SJCRH30 (cell line): ENCODE data around the gene TGDS. TPM values are rescaled to one million over a fixed set of nuclear protein-coding genes. Genes with fewer than 3 reads are reported as not detected.

Experiments used
- DNase-seq, 2 experiments: peaks; one replicate each; pipeline ENCODE4 v3.0.0-alpha.2; 2015 to 2020
- H3K27ac ChIP-seq: fragments of 250-450 bp; sonication (Bioruptor Pico); 2 replicates; pipeline ENCODE4 v1.5.1; 2020; ENCODE audit warnings: mild to moderate bottlenecking, moderate library complexity
- H3K27me3 ChIP-seq: fragments of 250-450 bp; sonication (Bioruptor Pico); 2 replicates; pipeline ENCODE4 v1.5.1; 2020; ENCODE audit warnings: mild to moderate bottlenecking, moderate library complexity
- H3K36me3 ChIP-seq: fragments of 250-450 bp; sonication (Bioruptor Pico); 2 replicates; pipeline ENCODE4 v1.5.1; 2020; ENCODE audit warnings: mild to moderate bottlenecking, moderate library complexity
- H3K4me1 ChIP-seq: fragments of 250-450 bp; sonication (Bioruptor Pico); 2 replicates; pipeline ENCODE4 v1.5.1; 2020; ENCODE audit warnings: mild to moderate bottlenecking, moderate library complexity
- H3K4me3 ChIP-seq: fragments of 250-450 bp; sonication (Bioruptor Pico); 2 replicates; pipeline ENCODE4 v1.5.1; 2020; ENCODE audit warnings: mild to moderate bottlenecking, moderate library complexity
- H3K9me3 ChIP-seq: fragments of 250-450 bp; sonication (Bioruptor Pico); replicated peaks from 2 replicates; pipeline ENCODE4 v1.5.1; 2020; ENCODE audit warnings: mild to moderate bottlenecking, moderate library complexity
- total RNA-seq: library from RNA; depleted of rRNA; stranded (reverse); fragments of >200 nt; shearing (Covaris generic); gene quantifications from 2 replicates; pipeline ENCODE4 v1.2.3, GENCODE V29; 2014

TGDS gene
- total RNA-seq, 1 experiment from 2014 or later, result 21.3 TPM

DNA sequence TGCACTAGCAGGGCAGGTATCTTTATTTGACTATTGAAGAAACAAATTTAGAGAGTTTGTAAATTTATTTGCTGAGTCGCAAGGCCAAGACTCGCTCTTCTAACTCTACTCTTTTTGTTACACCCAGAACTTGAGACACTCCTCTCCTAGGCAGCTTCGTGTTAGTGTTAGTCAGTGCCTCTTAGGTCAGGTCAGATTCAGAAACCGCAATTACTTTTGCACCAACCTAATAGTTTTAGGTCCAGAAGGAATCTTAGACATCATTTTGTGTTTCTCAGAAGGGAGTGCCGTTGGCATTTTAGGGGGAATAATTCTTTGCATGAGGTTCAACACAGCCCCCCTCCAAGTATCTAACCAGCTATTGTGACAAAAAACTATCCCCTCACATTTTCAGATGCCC lies 14.5 kb upstream of the TGDS start:
- Histone ChIP-seq H3K4me3 (no peak overlapping the region), H3K36me3 (peaks cover 38% of the 10 kb centered on the region), H3K27me3 (no peaks in the 10 kb centered on the region), H3K27ac (no peak overlapping the region), H3K4me1 (no peaks in the 10 kb centered on the region), H3K9me3 (no peaks in the 10 kb centered on the region)
- no peak for DNase-seq

DNA sequence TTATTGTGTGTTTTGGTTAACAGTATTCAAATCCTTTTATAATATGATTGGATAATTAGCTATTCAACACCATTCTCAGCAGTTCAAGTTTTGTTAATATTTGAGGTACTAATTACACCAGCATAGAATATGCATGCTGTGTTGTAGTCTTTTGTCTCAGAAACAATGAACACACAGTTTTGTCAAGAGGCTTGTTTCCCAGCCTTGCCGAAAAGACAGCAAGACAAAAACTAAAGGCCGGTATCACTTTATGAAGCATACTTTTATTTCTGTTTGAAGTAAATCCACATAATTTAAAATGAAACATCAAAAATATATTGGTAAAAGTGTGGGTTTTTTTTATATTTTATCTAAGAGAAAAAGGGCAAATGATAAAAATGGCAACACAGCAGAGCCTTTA lies 13.2 kb upstream of the TGDS start:
- Histone ChIP-seq H3K36me3 (peaks cover 33% of the 10 kb centered on the region), H3K4me1 (no peaks in the 10 kb centered on the region), H3K9me3 (no peaks in the 10 kb centered on the region), H3K27ac (no peak overlapping the region), H3K27me3 (no peaks in the 10 kb centered on the region), H3K4me3 (no peak overlapping the region)
- DNase-seq, result no peak

DNA sequence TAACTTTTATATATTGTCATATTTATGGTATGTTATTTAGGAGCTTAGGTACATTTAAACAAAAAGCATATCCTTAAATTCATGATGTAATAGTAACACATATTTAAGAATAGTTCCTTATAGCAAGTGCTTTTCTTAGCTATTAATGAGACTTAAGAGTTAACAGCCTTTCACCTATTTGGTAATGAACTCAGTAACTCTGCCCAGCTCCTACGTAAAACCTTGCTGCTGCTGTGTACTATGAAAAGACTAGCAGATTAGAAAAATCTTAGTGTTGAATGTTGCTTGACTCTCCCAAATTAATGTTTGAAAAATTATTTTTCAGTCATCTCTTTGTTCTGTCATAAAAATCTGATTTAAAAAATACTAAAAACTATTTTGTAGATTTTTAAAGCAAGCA lies 12.6 kb upstream of the TGDS start:
- no peak overlapping the region for H3K4me3 ChIP-seq
- no peak overlapping the region for H3K27ac ChIP-seq
- no peaks in the 10 kb centered on the region for H3K9me3 ChIP-seq
- DNase-seq, result no peak
- peaks cover 33% of the 10 kb centered on the region for H3K36me3 ChIP-seq
- H3K27me3 ChIP-seq, result no peaks in the 10 kb centered on the region
- H3K4me1 ChIP-seq, result no peaks in the 10 kb centered on the region

DNA sequence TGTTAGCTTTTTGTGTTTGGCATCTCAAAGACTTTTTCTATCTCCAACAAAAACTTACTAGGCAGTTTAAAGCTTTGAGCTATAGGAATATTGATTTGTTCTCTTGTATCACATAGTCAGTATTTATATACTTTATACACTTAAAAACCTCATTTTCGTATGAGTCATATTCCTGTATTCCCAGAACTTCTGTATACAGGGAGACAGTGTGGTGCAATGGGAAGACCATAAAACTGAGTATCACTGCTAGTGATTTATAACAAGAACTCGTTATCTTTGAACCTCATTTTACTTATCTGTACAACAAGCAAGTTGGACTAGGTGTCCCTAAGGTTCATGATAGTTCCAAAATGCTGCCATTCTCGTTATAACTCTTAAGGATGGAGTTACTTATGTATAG lies 12.0 kb upstream of the TGDS start:
- no peak overlapping the region for H3K4me3 ChIP-seq
- no peaks in the 10 kb centered on the region for H3K27me3 ChIP-seq
- H3K9me3 ChIP-seq, result no peaks in the 10 kb centered on the region
- peaks cover 33% of the 10 kb centered on the region for H3K36me3 ChIP-seq
- DNase-seq, result no peak
- H3K27ac ChIP-seq, result no peak overlapping the region
- no peaks in the 10 kb centered on the region for H3K4me1 ChIP-seq

DNA sequence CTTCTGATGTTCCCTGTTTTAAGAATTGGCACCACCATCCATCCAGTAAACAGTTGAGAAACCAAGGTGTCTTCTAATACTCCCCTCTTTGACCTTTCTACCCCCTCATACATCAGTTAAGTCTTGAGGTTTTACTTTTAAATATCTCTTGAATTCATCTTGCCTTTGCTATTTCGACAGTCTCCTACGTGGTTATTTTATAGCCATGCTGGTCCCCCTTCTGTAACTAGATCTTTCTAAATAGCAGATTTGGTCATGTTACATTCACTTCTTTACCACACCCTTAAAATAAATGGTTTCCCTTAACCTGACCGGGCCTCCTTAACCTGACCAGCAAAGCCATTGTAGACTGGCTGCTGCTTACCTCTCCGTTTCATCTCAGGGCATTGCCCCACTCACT lies 11.1 kb upstream of the TGDS start:
- no peak for DNase-seq
- Histone ChIP-seq H3K4me3 (no peak overlapping the region), H3K4me1 (no peaks in the 10 kb centered on the region), H3K9me3 (no peaks in the 10 kb centered on the region), H3K36me3 (peaks cover 24% of the 10 kb centered on the region), H3K27me3 (no peaks in the 10 kb centered on the region), H3K27ac (no peak overlapping the region)

DNA sequence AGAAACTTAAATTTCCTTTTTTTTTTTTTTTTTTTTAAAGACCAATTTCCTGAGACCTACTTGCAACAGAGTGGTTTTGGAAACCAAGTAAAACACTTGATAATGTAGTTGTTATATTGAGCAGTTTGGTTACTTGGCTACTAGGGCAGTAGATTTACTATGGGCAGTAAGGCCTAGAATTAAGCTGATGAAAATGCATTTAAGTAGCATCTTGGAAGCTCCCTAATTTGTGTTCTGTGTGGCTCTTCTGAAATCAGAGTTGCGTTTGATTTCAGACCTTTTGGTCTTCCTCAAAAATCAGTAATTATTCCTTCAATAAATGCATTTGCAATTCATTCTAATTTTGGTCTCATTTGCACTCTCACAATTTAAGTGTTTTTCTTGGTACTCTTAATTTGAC lies 6.5 kb upstream of the TGDS start:
- Histone ChIP-seq H3K27me3 (no peaks in the 10 kb centered on the region), H3K27ac (peak overlapping the region; percentile 88), H3K4me1 (no peaks in the 10 kb centered on the region), H3K36me3 (peaks cover 4% of the 10 kb centered on the region; the same call in 1 of the 2 replicates), H3K9me3 (0 out of 2 replicates have a peak, but pooled peaks cover 4% of the 10 kb centered on the region), H3K4me3 (peak overlapping the region; percentile 78)
- no peak for DNase-seq

DNA sequence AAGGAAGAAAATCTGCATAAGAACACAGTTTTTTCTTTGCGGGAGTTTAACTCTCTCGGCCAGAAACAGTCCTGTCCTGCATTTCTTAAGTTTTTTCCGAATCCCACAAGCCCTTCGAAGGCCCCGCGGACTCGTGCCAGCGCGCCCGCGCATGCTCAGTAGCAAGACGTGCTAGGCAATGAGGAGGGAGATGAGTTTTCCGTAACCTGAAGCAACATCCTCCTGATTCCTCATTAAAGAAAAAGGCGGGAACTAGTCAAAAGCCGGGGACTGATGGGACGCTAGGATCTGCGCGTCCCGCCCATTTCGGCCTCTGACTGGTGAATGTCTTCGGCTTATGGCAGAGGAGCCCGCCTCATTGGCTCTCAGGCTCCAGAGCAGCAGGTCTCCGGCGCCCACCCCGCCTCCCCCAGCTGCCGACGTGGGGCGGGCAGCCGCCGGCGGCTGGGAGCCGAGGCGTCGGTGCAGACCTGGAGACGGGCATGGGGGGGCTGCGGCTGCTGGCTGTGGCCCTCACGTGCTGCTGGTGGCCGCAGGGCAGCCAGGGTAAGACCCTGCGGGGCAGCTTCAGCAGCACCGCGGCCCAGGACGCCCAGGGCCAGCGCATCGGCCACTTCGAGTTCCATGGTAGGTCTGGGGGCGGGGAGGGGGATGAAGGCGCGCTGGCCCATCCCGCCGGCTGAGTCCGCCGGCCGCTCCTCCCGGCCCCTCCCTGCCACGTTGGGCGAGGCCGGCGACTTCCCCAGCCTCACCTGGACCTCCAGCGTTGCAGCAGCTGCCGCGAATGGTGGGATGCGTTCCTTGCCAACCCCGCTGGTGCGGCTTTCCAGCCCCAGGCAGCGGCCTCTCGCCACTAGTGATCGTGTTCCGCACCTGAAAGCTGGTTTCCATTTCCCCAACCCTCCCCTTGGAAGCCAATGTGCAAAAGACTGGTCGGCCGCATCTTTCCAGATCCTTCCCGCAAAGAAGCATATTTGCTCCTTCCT lies 5.8 kb upstream of the TGDS start, which contains the start of gene GPR180:
TSS of gene GPR180 (plus strand) at position 412 of the 986 bp plus-strand sequence. CDS start at position 483, 71 bp downstream.
- peak; percentile 97 to 99 for DNase-seq
- Histone ChIP-seq H3K4me1 (no peaks in the 10 kb centered on the region), H3K36me3 (0 out of 2 replicates have a peak, but pooled peaks cover 2% of the 10 kb centered on the region), H3K9me3 (0 out of 2 replicates have a peak, but pooled peaks cover 4% of the 10 kb centered on the region), H3K27me3 (no peaks in the 10 kb centered on the region), H3K27ac (peak within 1 kb of the TSS; percentile 88), H3K4me3 (peak within 1 kb of the TSS; percentile 78)

DNA sequence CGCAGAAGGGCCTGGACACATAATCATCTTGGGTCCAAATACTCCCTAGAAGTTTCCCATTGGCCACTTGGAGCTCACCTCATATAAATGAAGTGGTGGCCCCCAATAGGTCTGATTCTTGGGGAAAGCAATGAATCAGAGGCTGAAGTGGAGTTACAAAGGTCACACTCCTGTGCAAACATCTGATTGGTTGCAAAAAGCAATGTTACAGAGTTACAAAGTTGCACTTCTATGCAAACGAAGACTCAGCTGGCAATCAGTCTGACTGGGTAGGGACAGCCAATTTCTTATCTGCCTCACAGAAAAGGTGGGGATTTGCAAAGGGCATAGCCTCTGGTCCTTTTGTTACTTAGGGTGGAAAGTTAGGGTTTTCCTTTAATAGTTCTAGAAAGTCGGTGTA lies 3.9 kb upstream of the TGDS start:
- no peak overlapping the region for H3K4me3 ChIP-seq
- no peaks in the 10 kb centered on the region for H3K27me3 ChIP-seq
- no peak for DNase-seq
- H3K4me1 ChIP-seq, result peaks cover 4% of the 10 kb centered on the region
- no peak overlapping the region for H3K27ac ChIP-seq
- H3K9me3 ChIP-seq, result 0 out of 2 replicates have a peak, but pooled peaks cover 4% of the 10 kb centered on the region
- H3K36me3 ChIP-seq, result no peaks in the 10 kb centered on the region

DNA sequence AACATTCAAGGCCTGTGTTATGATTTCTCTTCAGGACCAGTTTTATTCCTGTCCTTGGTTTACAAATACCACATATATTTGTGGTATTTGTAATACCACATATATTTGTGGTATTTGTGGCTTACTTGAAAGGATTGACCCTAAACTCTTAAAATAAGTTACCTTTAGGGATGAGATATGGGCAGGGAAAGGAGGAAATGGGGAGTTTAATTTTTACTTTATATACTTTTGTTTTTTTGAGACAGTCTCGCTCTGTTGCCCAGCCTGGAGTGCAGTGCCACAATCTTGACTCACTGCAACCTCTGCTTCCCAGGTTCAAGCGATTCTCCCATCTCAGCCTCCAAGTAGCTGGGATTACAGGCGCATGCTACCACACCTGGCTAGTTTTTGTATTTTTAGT lies 2.3 kb upstream of the TGDS start:
- Histone ChIP-seq H3K36me3 (no peaks in the 10 kb centered on the region; the same call in none of the 2 replicates), H3K4me3 (no peak overlapping the region), H3K27ac (no peak overlapping the region), H3K4me1 (peaks cover 6% of the 10 kb centered on the region), H3K27me3 (no peaks in the 10 kb centered on the region), H3K9me3 (0 out of 2 replicates have a peak, but pooled peaks cover 4% of the 10 kb centered on the region)
- no peak for DNase-seq

DNA sequence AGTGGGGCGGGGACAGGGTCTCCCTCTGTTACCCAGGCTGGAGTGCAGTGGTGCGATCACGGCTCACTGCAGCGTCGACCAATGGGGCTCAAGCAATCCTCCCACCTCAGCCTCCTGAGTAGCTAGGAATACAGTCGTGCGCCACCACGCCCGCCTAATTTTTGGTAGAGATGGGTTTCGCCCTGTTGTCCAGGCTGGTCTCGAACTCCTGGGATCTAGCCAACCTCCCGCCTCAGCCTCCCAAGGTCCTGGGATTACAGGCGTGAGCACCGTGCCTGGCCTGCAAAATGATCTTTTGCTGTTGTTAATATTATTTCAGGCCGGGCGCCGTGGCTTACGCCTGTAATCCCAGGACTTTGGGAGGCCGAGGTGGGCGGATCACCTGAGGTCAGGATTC lies 621 bp upstream of the TGDS start:
- Histone ChIP-seq H3K9me3 (0 out of 2 replicates have a peak, but pooled peaks cover 4% of the 10 kb centered on the region), H3K36me3 (peaks cover 10% of the 10 kb centered on the region), H3K4me1 (peaks cover 6% of the 10 kb centered on the region), H3K4me3 (peak overlapping the region; percentile 79), H3K27me3 (no peaks in the 10 kb centered on the region), H3K27ac (no peak overlapping the region)
- DNase-seq, result peak in 1 of 2 experiments; percentile 7

DNA sequence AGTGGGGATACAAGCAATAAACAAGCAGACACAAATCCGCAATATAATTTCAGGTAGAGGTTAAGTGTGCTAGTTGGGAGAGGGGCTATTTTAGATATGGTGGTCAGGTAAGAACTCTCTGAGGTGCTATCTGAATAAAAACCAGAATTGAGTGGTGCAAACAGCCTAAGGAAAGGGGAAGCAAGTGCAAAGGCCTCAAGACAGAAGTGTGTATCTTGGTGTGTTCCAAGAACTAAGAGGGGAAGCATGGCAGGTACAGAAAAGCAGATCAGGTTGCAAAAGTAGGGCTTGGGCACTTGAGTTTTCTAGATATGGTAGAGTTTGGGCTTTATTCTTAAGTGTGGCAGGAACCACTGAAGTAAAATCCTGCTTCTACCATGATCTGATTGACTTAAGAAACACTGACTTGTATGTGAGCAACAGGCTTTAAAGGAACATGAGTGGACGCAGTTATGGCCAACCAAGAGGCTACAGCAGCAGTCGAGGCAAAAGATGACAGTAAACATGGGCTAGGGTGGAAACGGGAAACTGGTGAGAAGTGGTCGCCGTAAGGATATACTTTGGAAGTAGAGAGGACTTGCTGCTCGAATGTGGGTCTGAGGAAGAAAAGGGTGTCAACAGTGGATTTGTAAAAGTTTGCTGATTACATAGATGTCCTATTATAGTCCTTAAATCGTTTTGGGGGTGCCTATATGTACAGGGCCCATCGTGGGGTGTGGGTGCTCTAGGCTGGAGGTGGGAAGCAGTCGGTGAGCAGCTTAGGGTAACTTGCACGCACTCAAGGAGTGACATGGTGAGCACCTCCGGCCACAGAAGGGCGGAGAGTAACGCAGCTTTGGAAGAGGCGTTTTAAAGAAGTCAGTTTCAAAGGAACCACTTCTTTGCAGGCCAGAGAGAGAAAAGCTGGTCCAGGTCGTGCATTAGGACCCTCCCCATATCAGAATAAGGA lies 677 bp downstream of the TGDS start:
- DNase-seq, result peak; percentile 4 to 43
- peak overlapping the region; percentile 79 for H3K4me3 ChIP-seq
- no peaks in the 10 kb centered on the region for H3K9me3 ChIP-seq
- H3K27ac ChIP-seq, result peak overlapping the region; percentile 58
- no peaks in the 10 kb centered on the region for H3K27me3 ChIP-seq
- H3K36me3 ChIP-seq, result peaks cover 13% of the 10 kb centered on the region
- H3K4me1 ChIP-seq, result peaks cover 6% of the 10 kb centered on the region

DNA sequence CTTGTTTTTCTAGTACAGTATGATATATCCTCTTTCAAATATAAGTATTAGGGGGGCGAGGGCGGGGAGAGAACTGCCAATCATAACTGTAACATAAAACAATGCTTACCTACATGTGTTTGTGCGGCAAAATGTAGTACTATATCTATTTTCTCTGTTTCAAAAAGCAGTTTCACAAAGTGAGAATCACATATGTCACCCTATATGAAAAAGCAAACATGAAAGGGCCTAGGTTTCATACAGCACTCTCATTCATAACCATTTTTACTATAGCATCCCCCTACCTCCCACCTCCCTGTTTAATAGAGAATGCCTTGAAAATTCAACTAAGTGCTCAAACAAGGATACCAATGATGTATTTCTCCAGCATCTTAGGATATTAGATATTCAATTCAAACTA lies 5.2 kb downstream of the TGDS start:
- Histone ChIP-seq H3K27ac (no peak overlapping the region), H3K9me3 (no peaks in the 10 kb centered on the region), H3K27me3 (no peaks in the 10 kb centered on the region), H3K36me3 (peaks cover 13% of the 10 kb centered on the region), H3K4me3 (no peak overlapping the region), H3K4me1 (peaks cover 6% of the 10 kb centered on the region)
- DNase-seq, result no peak

DNA sequence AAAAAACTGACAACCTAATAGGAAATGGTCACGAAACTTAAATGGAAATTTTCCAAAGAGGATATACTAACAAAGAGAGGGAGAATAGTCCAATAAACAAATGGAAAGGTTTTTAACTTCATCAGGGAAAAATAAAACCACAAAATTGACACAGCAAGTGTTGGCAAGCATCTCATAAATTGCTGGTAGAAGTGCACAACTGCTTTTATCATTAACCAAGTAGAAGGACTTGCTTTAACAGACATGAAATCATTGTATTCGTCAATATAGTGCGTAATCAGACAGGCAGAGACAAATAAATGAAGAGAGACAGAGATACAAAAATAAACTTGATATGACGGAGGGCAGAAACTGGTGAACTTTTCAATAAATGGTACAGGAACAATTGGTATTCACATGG lies 7.4 kb downstream of the TGDS start:
- Histone ChIP-seq H3K4me1 (no peaks in the 10 kb centered on the region), H3K9me3 (no peaks in the 10 kb centered on the region), H3K36me3 (peaks cover 23% of the 10 kb centered on the region), H3K4me3 (no peak overlapping the region), H3K27ac (no peak overlapping the region), H3K27me3 (no peaks in the 10 kb centered on the region)
- DNase-seq, result no peak

DNA sequence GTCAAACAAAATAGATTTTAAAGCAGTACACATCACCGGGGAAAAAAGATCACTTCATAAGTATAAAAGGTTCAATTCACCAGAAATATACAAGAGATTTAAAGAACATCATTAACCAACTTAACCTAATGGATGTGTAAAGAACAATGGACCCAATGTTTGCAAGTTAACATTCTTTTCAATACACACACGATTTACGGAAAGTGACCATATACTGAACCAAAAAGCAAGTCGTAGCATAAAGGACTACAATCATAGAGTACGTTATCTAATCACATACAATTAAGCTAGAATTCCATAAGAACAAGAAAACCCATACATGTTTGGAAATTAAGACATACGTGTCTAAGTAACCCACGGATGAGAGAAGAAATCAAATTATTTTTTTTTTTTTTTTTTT lies 9.6 kb downstream of the TGDS start:
- no peaks in the 10 kb centered on the region for H3K27me3 ChIP-seq
- H3K9me3 ChIP-seq, result no peaks in the 10 kb centered on the region
- DNase-seq, result no peak
- no peaks in the 10 kb centered on the region for H3K4me1 ChIP-seq
- peaks cover 30% of the 10 kb centered on the region for H3K36me3 ChIP-seq
- H3K4me3 ChIP-seq, result no peak overlapping the region
- no peak overlapping the region for H3K27ac ChIP-seq
